Measurements from ENCODE around the gene PTGDS.

The PTGDS gene

GRCh38 chr9:136964171-136964689 is 13.1 kb upstream of the PTGDS start:
- no peak for ATAC-seq
- TF ChIP-seq RARB (CRISPR knock-in tag; IDR thresholded peaks at IDR 0.05) (no peak), TCF4 (CRISPR knock-in tag; IDR thresholded peaks at IDR 0.05; ENCODE audit: borderline replicate concordance) (no peak), ZFP3 (CRISPR knock-in tag; IDR thresholded peaks at IDR 0.05) (no peak), ISL1 (CRISPR knock-in tag; IDR thresholded peaks at IDR 0.05) (no peak), ZNF8 (CRISPR knock-in tag; IDR thresholded peaks at IDR 0.05) (no peak), ZNF565 (CRISPR knock-in tag; conservative IDR thresholded peaks at IDR 0.05; ENCODE audit: low read depth) (no peak), CSDC2 (CRISPR knock-in tag; IDR thresholded peaks at IDR 0.05) (no peak), PPARA (CRISPR knock-in tag; IDR thresholded peaks at IDR 0.05; ENCODE audit: borderline replicate concordance) (no peak), PATZ1 (CRISPR knock-in tag; IDR thresholded peaks at IDR 0.05; ENCODE audit: borderline replicate concordance) (no peak), OSR1 (CRISPR knock-in tag; IDR thresholded peaks at IDR 0.05) (no peak), ZNF70 (CRISPR knock-in tag; IDR thresholded peaks at IDR 0.05) (no peak), ESRRG (CRISPR knock-in tag; IDR thresholded peaks at IDR 0.05) (no peak), POU6F1 (CRISPR knock-in tag; IDR thresholded peaks at IDR 0.05; ENCODE audit: borderline replicate concordance, low read depth) (no peak), CREB5 (CRISPR knock-in tag; IDR thresholded peaks at IDR 0.05; ENCODE audit: low read depth) (no peak)

GRCh38 chr9:136964833-136965422 is 12.4 kb upstream of the PTGDS start:
- no peak for ATAC-seq
- no peak for TF ChIP-seq PPARA (CRISPR knock-in tag; IDR thresholded peaks at IDR 0.05; ENCODE audit: borderline replicate concordance)
- TF ChIP-seq PATZ1 (CRISPR knock-in tag; IDR thresholded peaks at IDR 0.05; ENCODE audit: borderline replicate concordance) = no peak
- no peak for TF ChIP-seq ARNTL (CRISPR knock-in tag; IDR thresholded peaks at IDR 0.05; ENCODE audit: borderline replicate concordance, low read depth)
- TF ChIP-seq POU6F1 (CRISPR knock-in tag; IDR thresholded peaks at IDR 0.05; ENCODE audit: borderline replicate concordance, low read depth) = no peak
- TF ChIP-seq TCF4 (CRISPR knock-in tag; IDR thresholded peaks at IDR 0.05; ENCODE audit: borderline replicate concordance) = no peak
- no peak for TF ChIP-seq ZFP3 (CRISPR knock-in tag; IDR thresholded peaks at IDR 0.05)
- TF ChIP-seq ZNF565 (CRISPR knock-in tag; conservative IDR thresholded peaks at IDR 0.05; ENCODE audit: low read depth) = no peak
- no peak for TF ChIP-seq ZFP30 (CRISPR knock-in tag; IDR thresholded peaks at IDR 0.05)
- no peak for TF ChIP-seq ZNF8 (CRISPR knock-in tag; IDR thresholded peaks at IDR 0.05)
- no peak for TF ChIP-seq SNAI2 (CRISPR knock-in tag; IDR thresholded peaks at IDR 0.05)
- TF ChIP-seq ZC3H10 (CRISPR knock-in tag; IDR thresholded peaks at IDR 0.05) = no peak
- no peak for TF ChIP-seq CSDC2 (CRISPR knock-in tag; IDR thresholded peaks at IDR 0.05)
- no peak for TF ChIP-seq TSHZ2 (CRISPR knock-in tag; IDR thresholded peaks at IDR 0.05)
- no peak for TF ChIP-seq ZNF70 (CRISPR knock-in tag; IDR thresholded peaks at IDR 0.05)
- no peak for TF ChIP-seq CREB5 (CRISPR knock-in tag; IDR thresholded peaks at IDR 0.05; ENCODE audit: low read depth)
- no peak for TF ChIP-seq BACH2 (CRISPR knock-in tag; IDR thresholded peaks at IDR 0.05; ENCODE audit: borderline replicate concordance)
- no peak for TF ChIP-seq TOX (CRISPR knock-in tag; IDR thresholded peaks at IDR 0.05; ENCODE audit: borderline replicate concordance)
- TF ChIP-seq ESRRG (CRISPR knock-in tag; IDR thresholded peaks at IDR 0.05) = no peak

All from SK-N-SH treated with all-trans-retinoic acid at 6 μM for 48 hours (cell line).